GM23338 (cell line): ENCODE measurements around the gene SERINC4. TPM values are rescaled to one million over a fixed set of nuclear protein-coding genes. Genes with fewer than 3 reads are reported as not detected.
"Not testable (repeated sequence)": the region's sequence is repeated elsewhere in the genome, so short reads cannot be mapped to it uniquely, and the experiment has no call there.

Experiments used
- ATAC-seq: fragments of 200-7000 bp; cut with Tn5 transposase; 3 replicates; pipeline ENCODE4 v1.9.1; 2020
- DNase-seq: peaks from one replicate; pipeline ENCODE4 v3.0.0-alpha.2; 2015; ENCODE audit warnings: low spot score
- H2AFZ ChIP-seq: fragments of 200-600 bp; sonication (generic); 2 replicates; pipeline ENCODE4 v1.8.0; 2016; ENCODE audit warnings: antibody characterized with exemption, mild to moderate bottlenecking, moderate library complexity
- H3F3A ChIP-seq: fragments of 200-600 bp; sonication (generic); replicated peaks from 2 replicates; pipeline ENCODE4 v1.8.0; 2017; ENCODE audit warnings: antibody characterized with exemption, mixed run types, low read depth
- H3K27ac ChIP-seq: fragments of 200-600 bp; sonication (generic); 2 replicates; pipeline ENCODE4 v1.6.1; 2016; ENCODE audit warnings: low read depth
- H3K27me3 ChIP-seq: fragments of 200-600 bp; sonication (generic); 2 replicates; pipeline ENCODE4 v1.8.0; 2016; ENCODE audit warnings: mild to moderate bottlenecking, mixed run types, moderate library complexity; ENCODE audit not compliant: insufficient read depth
- H3K36me3 ChIP-seq: fragments of 200-600 bp; sonication (generic); 2 replicates; pipeline ENCODE4 v1.8.0; 2016; ENCODE audit warnings: mild to moderate bottlenecking; ENCODE audit not compliant: insufficient read depth
- H3K4me1 ChIP-seq: fragments of 200-600 bp; sonication (generic); 2 replicates; pipeline ENCODE4 v1.8.0; 2016; ENCODE audit warnings: mild to moderate bottlenecking, moderate library complexity; ENCODE audit not compliant: insufficient read depth
- H3K4me2 ChIP-seq: fragments of 200-600 bp; sonication (generic); 2 replicates; pipeline ENCODE4 v1.7.1; 2017; ENCODE audit warnings: mixed run types
- H3K4me3 ChIP-seq: fragments of 200-600 bp; sonication (generic); 2 replicates; pipeline ENCODE4 v1.6.1; 2016; ENCODE audit warnings: mixed run types
- H3K79me2 ChIP-seq: fragments of 200-600 bp; sonication (generic); replicated peaks from 2 replicates; pipeline ENCODE4 v1.8.0; 2017; ENCODE audit warnings: mild to moderate bottlenecking; ENCODE audit not compliant: insufficient read depth
- H3K9me2 ChIP-seq: fragments of 200-600 bp; sonication (generic); 2 replicates; pipeline ENCODE4 v1.8.0; 2017; ENCODE audit not compliant: insufficient read depth
- H4K20me1 ChIP-seq: fragments of 200-600 bp; sonication (generic); replicated peaks from 2 replicates; pipeline ENCODE4 v1.8.0; 2017; ENCODE audit warnings: mild to moderate bottlenecking; ENCODE audit not compliant: insufficient read depth
- H3K27ac Mint-ChIP-seq: 2 replicates; pipeline ENCODE4 v1.8.0; 2020; ENCODE audit warnings: inconsistent platforms, mild to moderate bottlenecking, moderate library complexity, mixed read lengths
- H3K27me3 Mint-ChIP-seq: 3 replicates; pipeline ENCODE4 v1.8.0; 2022; ENCODE audit warnings: low read depth, mild to moderate bottlenecking, moderate library complexity, mixed read lengths, inconsistent platforms; ENCODE audit not compliant: insufficient read depth, poor library complexity
- H3K36me3 Mint-ChIP-seq: 3 replicates; pipeline ENCODE4 v1.8.0; 2021; ENCODE audit warnings: low read depth, mild to moderate bottlenecking, inconsistent platforms, moderate library complexity, mixed read lengths
- H3K4me1 Mint-ChIP-seq: 3 replicates; pipeline ENCODE4 v1.8.0; 2020; ENCODE audit warnings: mild to moderate bottlenecking, inconsistent platforms, mixed read lengths
- H3K4me3 Mint-ChIP-seq: 3 replicates; pipeline ENCODE4 v1.8.0; 2021; ENCODE audit warnings: moderate library complexity, mild to moderate bottlenecking, inconsistent platforms, mixed read lengths
- H3K9me3 Mint-ChIP-seq: 3 replicates; pipeline ENCODE4 v1.8.0; 2020; ENCODE audit warnings: moderate library complexity, mild to moderate bottlenecking, inconsistent platforms, mixed read lengths
- CREB1 ChIP-seq: fragments of 250-450 bp; sonication (Bioruptor Pico); IDR thresholded peaks from 2 replicates; pipeline ENCODE4 v1.5.0; 2020; ENCODE audit warnings: low read depth, mild to moderate bottlenecking, moderate library complexity
- EZH2 ChIP-seq: fragments of 200-600 bp; sonication (generic); IDR thresholded peaks from one replicate; pipeline ENCODE4 v1.8.0; 2017; ENCODE audit warnings: antibody characterized with exemption, mild to moderate bottlenecking, low read depth; ENCODE audit not compliant: unreplicated experiment
- JUNB ChIP-seq: IDR thresholded peaks from one replicate; pipeline ENCODE4 v1.6.1; 2016; ENCODE audit warnings: antibody characterized with exemption; ENCODE audit not compliant: unreplicated experiment
- NANOG ChIP-seq: IDR thresholded peaks from 2 replicates; pipeline ENCODE4 v1.6.1; 2016; ENCODE audit warnings: antibody characterized with exemption, borderline replicate concordance
- polyA plus RNA-seq: library from polyadenylated mRNA; unstranded; fragments of >200 nt; fragmentation: Nextera tagmentation; extraction: Ambion mirVana; gene quantifications from 2 replicates; pipeline ENCODE4 v1.2.1, GENCODE V29; 2016
- total RNA-seq: library from RNA; depleted of rRNA; stranded (reverse); fragments of >200 nt; shearing (Covaris generic); gene quantifications from 2 replicates; pipeline ENCODE4 v1.2.3, GENCODE V29; 2014
- TF ChIP-seq, protein P1 (sequence below): IDR thresholded peaks from 2 replicates; pipeline ENCODE4 v1.6.1; 2016; ENCODE audit warnings: antibody characterized with exemption
- TF ChIP-seq, protein P2 (sequence below): fragments of 250-450 bp; sonication (Bioruptor Pico); IDR thresholded peaks from 2 replicates; pipeline ENCODE4 v1.5.0; 2020; ENCODE audit warnings: mild to moderate bottlenecking, moderate library complexity

SERINC4 gene
- total and polyA plus RNA-seq, 2 experiments from 2014 or later, result not detected

DNA sequence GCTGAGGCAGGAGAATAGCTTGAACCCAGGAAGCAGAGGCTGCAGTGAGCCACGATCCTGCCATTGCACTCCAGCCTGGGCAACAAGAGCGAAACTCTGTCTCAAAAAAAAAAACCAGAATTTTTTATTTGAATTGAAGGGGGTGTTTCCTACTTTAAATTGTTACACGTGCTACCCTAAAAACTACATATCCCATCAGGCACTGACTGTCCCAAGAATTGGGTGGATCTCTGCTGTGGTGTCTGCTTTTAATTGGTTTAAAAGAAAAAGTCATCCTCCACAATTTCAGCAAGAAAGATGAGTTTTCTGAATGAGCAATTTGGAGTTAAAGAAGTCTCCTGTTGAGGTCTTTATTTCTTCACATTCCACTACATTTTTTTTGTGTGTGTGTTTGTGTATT is 51.6 kb downstream of the SERINC4 start:
- H3F3A ChIP-seq, result no peaks in the 10 kb centered on the region; the same call in 1 of the 2 replicates
- H3K4me2 ChIP-seq, result peak overlapping the region; percentile 88
- Mint-ChIP-seq H3K9me3 (no peaks in the 10 kb centered on the region), H3K4me1 (peaks cover 25% of the 10 kb centered on the region), H3K27ac (no peak overlapping the region), H3K36me3 (peaks cover 30% of the 10 kb centered on the region), H3K27me3 (peaks cover 9% of the 10 kb centered on the region), H3K4me3 (peak overlapping the region; percentile 97)
- H3K4me3 ChIP-seq, result peak overlapping the region; percentile 87
- peaks cover 14% of the 10 kb centered on the region for H3K36me3 ChIP-seq
- H3K27ac ChIP-seq, result no peak overlapping the region
- H3K79me2 ChIP-seq, result peaks cover 69% of the 10 kb centered on the region
- H3K4me1 ChIP-seq, result peaks cover 16% of the 10 kb centered on the region
- H4K20me1 ChIP-seq, result peaks cover 61% of the 10 kb centered on the region
- ATAC-seq (no peak), DNase-seq (peak; percentile 15)
- H3K27me3 ChIP-seq, result no peaks in the 10 kb centered on the region
- no peak overlapping the region for H2AFZ ChIP-seq
- no peaks in the 10 kb centered on the region for H3K9me2 ChIP-seq
- TF ChIP-seq JUNB (no peak), EZH2 (no peak), NANOG (no peak), CREB1 (CRISPR knock-in tag) (no peak)
- TF ChIP-seq, protein P1, sequence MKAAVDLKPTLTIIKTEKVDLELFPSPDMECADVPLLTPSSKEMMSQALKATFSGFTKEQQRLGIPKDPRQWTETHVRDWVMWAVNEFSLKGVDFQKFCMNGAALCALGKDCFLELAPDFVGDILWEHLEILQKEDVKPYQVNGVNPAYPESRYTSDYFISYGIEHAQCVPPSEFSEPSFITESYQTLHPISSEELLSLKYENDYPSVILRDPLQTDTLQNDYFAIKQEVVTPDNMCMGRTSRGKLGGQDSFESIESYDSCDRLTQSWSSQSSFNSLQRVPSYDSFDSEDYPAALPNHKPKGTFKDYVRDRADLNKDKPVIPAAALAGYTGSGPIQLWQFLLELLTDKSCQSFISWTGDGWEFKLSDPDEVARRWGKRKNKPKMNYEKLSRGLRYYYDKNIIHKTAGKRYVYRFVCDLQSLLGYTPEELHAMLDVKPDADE, result no peak
- TF ChIP-seq, protein P2, sequence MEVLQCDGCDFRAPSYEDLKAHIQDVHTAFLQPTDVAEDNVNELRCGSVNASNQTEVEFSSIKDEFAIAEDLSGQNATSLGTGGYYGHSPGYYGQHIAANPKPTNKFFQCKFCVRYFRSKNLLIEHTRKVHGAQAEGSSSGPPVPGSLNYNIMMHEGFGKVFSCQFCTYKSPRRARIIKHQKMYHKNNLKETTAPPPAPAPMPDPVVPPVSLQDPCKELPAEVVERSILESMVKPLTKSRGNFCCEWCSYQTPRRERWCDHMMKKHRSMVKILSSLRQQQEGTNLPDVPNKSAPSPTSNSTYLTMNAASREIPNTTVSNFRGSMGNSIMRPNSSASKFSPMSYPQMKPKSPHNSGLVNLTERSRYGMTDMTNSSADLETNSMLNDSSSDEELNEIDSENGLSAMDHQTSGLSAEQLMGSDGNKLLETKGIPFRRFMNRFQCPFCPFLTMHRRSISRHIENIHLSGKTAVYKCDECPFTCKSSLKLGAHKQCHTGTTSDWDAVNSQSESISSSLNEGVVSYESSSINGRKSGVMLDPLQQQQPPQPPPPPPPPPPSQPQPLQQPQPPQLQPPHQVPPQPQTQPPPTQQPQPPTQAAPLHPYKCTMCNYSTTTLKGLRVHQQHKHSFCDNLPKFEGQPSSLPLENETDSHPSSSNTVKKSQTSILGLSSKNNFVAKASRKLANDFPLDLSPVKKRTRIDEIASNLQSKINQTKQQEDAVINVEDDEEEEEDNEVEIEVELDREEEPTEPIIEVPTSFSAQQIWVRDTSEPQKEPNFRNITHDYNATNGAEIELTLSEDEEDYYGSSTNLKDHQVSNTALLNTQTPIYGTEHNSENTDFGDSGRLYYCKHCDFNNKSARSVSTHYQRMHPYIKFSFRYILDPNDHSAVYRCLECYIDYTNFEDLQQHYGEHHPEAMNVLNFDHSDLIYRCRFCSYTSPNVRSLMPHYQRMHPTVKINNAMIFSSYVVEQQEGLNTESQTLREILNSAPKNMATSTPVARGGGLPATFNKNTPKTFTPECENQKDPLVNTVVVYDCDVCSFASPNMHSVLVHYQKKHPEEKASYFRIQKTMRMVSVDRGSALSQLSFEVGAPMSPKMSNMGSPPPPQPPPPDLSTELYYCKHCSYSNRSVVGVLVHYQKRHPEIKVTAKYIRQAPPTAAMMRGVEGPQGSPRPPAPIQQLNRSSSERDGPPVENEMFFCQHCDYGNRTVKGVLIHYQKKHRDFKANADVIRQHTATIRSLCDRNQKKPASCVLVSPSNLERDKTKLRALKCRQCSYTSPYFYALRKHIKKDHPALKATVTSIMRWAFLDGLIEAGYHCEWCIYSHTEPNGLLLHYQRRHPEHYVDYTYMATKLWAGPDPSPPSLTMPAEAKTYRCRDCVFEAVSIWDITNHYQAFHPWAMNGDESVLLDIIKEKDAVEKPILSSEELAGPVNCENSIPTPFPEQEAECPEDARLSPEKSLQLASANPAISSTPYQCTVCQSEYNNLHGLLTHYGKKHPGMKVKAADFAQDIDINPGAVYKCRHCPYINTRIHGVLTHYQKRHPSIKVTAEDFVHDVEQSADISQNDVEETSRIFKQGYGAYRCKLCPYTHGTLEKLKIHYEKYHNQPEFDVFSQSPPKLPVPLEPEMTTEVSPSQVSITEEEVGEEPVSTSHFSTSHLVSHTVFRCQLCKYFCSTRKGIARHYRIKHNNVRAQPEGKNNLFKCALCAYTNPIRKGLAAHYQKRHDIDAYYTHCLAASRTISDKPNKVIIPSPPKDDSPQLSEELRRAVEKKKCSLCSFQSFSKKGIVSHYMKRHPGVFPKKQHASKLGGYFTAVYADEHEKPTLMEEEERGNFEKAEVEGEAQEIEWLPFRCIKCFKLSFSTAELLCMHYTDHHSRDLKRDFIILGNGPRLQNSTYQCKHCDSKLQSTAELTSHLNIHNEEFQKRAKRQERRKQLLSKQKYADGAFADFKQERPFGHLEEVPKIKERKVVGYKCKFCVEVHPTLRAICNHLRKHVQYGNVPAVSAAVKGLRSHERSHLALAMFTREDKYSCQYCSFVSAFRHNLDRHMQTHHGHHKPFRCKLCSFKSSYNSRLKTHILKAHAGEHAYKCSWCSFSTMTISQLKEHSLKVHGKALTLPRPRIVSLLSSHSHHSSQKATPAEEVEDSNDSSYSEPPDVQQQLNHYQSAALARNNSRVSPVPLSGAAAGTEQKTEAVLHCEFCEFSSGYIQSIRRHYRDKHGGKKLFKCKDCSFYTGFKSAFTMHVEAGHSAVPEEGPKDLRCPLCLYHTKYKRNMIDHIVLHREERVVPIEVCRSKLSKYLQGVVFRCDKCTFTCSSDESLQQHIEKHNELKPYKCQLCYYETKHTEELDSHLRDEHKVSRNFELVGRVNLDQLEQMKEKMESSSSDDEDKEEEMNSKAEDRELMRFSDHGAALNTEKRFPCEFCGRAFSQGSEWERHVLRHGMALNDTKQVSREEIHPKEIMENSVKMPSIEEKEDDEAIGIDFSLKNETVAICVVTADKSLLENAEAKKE, result no peak

DNA sequence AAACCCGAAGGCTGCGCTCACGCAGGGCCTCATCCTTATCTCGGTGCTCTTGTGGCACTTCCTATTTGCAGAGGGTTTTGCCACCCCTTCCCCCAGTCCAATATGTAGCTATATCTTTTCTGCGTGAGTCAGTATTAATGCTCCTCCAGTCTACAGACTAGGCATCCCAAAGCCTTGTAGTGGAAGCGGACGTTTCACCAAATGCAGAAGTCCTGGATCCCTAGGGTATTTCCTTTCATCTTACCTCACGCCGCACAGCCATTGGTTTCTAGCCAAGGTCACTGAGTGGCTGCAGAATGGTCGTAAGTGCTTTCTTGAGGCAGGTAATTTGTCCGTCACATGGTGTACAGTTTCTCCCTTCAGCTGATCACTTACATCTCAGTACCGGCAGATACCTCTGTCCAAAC is 53.1 kb downstream of the SERINC4 start:
- H3F3A ChIP-seq, H3K9me3 Mint-ChIP-seq, H3K27me3 Mint-ChIP-seq, H3K36me3 ChIP-seq, H3K27me3 ChIP-seq, H3K9me2 ChIP-seq: not testable (repeated sequence)
- Histone ChIP-seq H3K4me1 (peaks cover 16% of the 10 kb centered on the region), H3K79me2 (peaks cover 54% of the 10 kb centered on the region), H3K4me2 (peak overlapping the region; percentile 88), H2AFZ (0 out of 2 replicates have a peak overlapping the region, but pooled peaks have one; percentile 47), H4K20me1 (peaks cover 47% of the 10 kb centered on the region), H3K4me3 (peak overlapping the region; percentile 87), H3K27ac (peak overlapping the region; percentile 95)
- peak; percentile 17 for DNase-seq
- Mint-ChIP-seq H3K4me1 (peaks cover 25% of the 10 kb centered on the region), H3K27ac (peak overlapping the region; percentile 98), H3K4me3 (peak overlapping the region; percentile 97), H3K36me3 (peaks cover 22% of the 10 kb centered on the region)
- ATAC-seq, result peak; percentile 11
